ENCODE results near the gene NCK2. TPM values are rescaled to one million over a fixed set of nuclear protein-coding genes. Genes with fewer than 3 reads are reported as not detected.

Gene NCK2
- total and polyA plus RNA-seq, 2 experiments from 2014 or later, result 72.6 to 100 TPM

DNA sequence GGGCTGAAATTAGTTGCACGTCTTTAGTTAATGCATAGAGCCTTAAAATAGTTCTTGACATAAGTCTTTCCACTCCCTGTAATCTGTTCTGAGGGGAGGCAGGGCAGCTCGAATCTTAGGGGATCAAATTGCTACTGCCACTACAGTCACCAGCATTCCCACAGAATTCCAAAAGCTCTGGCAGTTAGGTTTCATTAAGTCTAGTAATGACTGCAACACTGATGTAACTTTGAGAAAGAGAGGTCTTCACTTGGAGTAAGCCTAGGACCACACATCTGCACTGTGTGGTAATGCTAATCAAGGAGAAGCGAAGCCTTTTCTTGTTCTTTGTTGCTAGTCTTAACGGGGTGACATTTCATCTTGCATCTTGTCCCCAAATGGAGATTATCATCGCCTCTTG is 19.3 kb upstream of the NCK2 start:
- Histone ChIP-seq H4K20me1 (ENCODE audit: insufficient read depth, poor library complexity, severe bottlenecking) (no peaks in the 10 kb centered on the region), H3K9me2 (replicated peaks; ENCODE audit: insufficient read depth) (no peaks in the 10 kb centered on the region), H2AFZ (no peak overlapping the region), H3K4me2 (no peak overlapping the region), H3K4me1 (ENCODE audit: insufficient read depth) (no peaks in the 10 kb centered on the region), H3K9me3 (ENCODE audit: low read depth) (no peaks in the 10 kb centered on the region), H3K27ac (no peak overlapping the region), H3K27me3 (no peaks in the 10 kb centered on the region), H3K79me2 (no peaks in the 10 kb centered on the region), H3K4me3 (no peak overlapping the region), H3K36me3 (replicated peaks; ENCODE audit: insufficient read depth, low read depth) (no peaks in the 10 kb centered on the region)
- WGBS (ENCODE audit: low lambda C conversion rate, missing lambda C conversion rate), result 79% methylated on average over 5 of the region's 5 CpGs
- TF ChIP-seq, protein P1, sequence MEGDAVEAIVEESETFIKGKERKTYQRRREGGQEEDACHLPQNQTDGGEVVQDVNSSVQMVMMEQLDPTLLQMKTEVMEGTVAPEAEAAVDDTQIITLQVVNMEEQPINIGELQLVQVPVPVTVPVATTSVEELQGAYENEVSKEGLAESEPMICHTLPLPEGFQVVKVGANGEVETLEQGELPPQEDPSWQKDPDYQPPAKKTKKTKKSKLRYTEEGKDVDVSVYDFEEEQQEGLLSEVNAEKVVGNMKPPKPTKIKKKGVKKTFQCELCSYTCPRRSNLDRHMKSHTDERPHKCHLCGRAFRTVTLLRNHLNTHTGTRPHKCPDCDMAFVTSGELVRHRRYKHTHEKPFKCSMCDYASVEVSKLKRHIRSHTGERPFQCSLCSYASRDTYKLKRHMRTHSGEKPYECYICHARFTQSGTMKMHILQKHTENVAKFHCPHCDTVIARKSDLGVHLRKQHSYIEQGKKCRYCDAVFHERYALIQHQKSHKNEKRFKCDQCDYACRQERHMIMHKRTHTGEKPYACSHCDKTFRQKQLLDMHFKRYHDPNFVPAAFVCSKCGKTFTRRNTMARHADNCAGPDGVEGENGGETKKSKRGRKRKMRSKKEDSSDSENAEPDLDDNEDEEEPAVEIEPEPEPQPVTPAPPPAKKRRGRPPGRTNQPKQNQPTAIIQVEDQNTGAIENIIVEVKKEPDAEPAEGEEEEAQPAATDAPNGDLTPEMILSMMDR (IDR thresholded peaks at IDR 0.05; ENCODE audit: poor library complexity), result no peak
- TF ChIP-seq EZH2 (IDR thresholded peaks at IDR 0.05; ENCODE audit: borderline replicate concordance), result no peak
- no peak for TF ChIP-seq EZH2phosphoT487 (IDR thresholded peaks at IDR 0.05; ENCODE audit: low read depth, severe bottlenecking, unreplicated experiment)
- DNase-seq (ENCODE audit: low spot score), result no peak

GRCh38 chr2:105730170-105730569 is 14.5 kb upstream of the NCK2 start:
- H3K79me2 ChIP-seq, result no peaks in the 10 kb centered on the region
- no peaks in the 10 kb centered on the region for H4K20me1 ChIP-seq (ENCODE audit: insufficient read depth, poor library complexity, severe bottlenecking)
- no peaks in the 10 kb centered on the region for H3K9me2 ChIP-seq (replicated peaks; ENCODE audit: insufficient read depth)
- peak overlapping the region; percentile 38 for H3K4me2 ChIP-seq
- 60% methylated on average over 1 of the region's 1 CpG for WGBS (ENCODE audit: low lambda C conversion rate, missing lambda C conversion rate)
- no peaks in the 10 kb centered on the region for H3K36me3 ChIP-seq (replicated peaks; ENCODE audit: insufficient read depth, low read depth)
- no peak overlapping the region for H3K4me3 ChIP-seq
- no peak for TF ChIP-seq EZH2 (IDR thresholded peaks at IDR 0.05; ENCODE audit: borderline replicate concordance)
- no peak for TF ChIP-seq EZH2phosphoT487 (IDR thresholded peaks at IDR 0.05; ENCODE audit: low read depth, severe bottlenecking, unreplicated experiment)
- TF ChIP-seq, protein P1 (IDR thresholded peaks at IDR 0.05; ENCODE audit: poor library complexity), result no peak
- DNase-seq (ENCODE audit: low spot score), result peak; percentile 40
- H2AFZ ChIP-seq, result no peak overlapping the region
- H3K4me1 ChIP-seq (ENCODE audit: insufficient read depth), result no peaks in the 10 kb centered on the region
- H3K27ac ChIP-seq, result peak overlapping the region; percentile 75
- H3K27me3 ChIP-seq, result no peaks in the 10 kb centered on the region
- no peaks in the 10 kb centered on the region for H3K9me3 ChIP-seq (ENCODE audit: low read depth)

GRCh38 chr2:105731511-105731910 is 13.2 kb upstream of the NCK2 start:
- H3K4me3 ChIP-seq, result no peak overlapping the region
- no peaks in the 10 kb centered on the region for H3K9me2 ChIP-seq (replicated peaks; ENCODE audit: insufficient read depth)
- peak overlapping the region; percentile 32 for H3K4me2 ChIP-seq
- no peaks in the 10 kb centered on the region for H3K27me3 ChIP-seq
- WGBS (ENCODE audit: low lambda C conversion rate, missing lambda C conversion rate), result 89% methylated on average over 4 of the region's 4 CpGs
- no peaks in the 10 kb centered on the region for H3K79me2 ChIP-seq
- H3K27ac ChIP-seq, result peak overlapping the region; percentile 62
- H3K36me3 ChIP-seq (replicated peaks; ENCODE audit: insufficient read depth, low read depth), result no peaks in the 10 kb centered on the region
- no peaks in the 10 kb centered on the region for H3K9me3 ChIP-seq (ENCODE audit: low read depth)
- TF ChIP-seq EZH2 (IDR thresholded peaks at IDR 0.05; ENCODE audit: borderline replicate concordance) (no peak), EZH2phosphoT487 (IDR thresholded peaks at IDR 0.05; ENCODE audit: low read depth, severe bottlenecking, unreplicated experiment) (no peak)
- TF ChIP-seq, protein P1 (IDR thresholded peaks at IDR 0.05; ENCODE audit: poor library complexity), result no peak
- H4K20me1 ChIP-seq (ENCODE audit: insufficient read depth, poor library complexity, severe bottlenecking), result no peaks in the 10 kb centered on the region
- no peaks in the 10 kb centered on the region for H3K4me1 ChIP-seq (ENCODE audit: insufficient read depth)
- DNase-seq (ENCODE audit: low spot score), result no peak
- no peak overlapping the region for H2AFZ ChIP-seq

- no peaks in the 10 kb centered on the region for H3K9me2 ChIP-seq (replicated peaks; ENCODE audit: insufficient read depth)
- no peaks in the 10 kb centered on the region for H3K79me2 ChIP-seq
- no peaks in the 10 kb centered on the region for H4K20me1 ChIP-seq (ENCODE audit: insufficient read depth, poor library complexity, severe bottlenecking)
- no peak overlapping the region for H3K4me2 ChIP-seq
- peak overlapping the region; percentile 62 for H3K27ac ChIP-seq
- DNase-seq (ENCODE audit: low spot score), result no peak
- no peaks in the 10 kb centered on the region for H3K4me1 ChIP-seq (ENCODE audit: insufficient read depth)
- 82% methylated on average over 7 of the region's 7 CpGs for WGBS (ENCODE audit: low lambda C conversion rate, missing lambda C conversion rate)
- H3K9me3 ChIP-seq (ENCODE audit: low read depth), result no peaks in the 10 kb centered on the region
- no peak for TF ChIP-seq EZH2 (IDR thresholded peaks at IDR 0.05; ENCODE audit: borderline replicate concordance)
- TF ChIP-seq, protein P1 (IDR thresholded peaks at IDR 0.05; ENCODE audit: poor library complexity), result no peak
- TF ChIP-seq EZH2phosphoT487 (IDR thresholded peaks at IDR 0.05; ENCODE audit: low read depth, severe bottlenecking, unreplicated experiment), result no peak
- H3K36me3 ChIP-seq (replicated peaks; ENCODE audit: insufficient read depth, low read depth), result no peaks in the 10 kb centered on the region
- H3K4me3 ChIP-seq, result no peak overlapping the region
- no peaks in the 10 kb centered on the region for H3K27me3 ChIP-seq
- H2AFZ ChIP-seq, result no peak overlapping the region
Measured at GRCh38 chr2:105732101-105732500, 12.6 kb upstream of the NCK2 start.
